Neuronal stem cell (in vitro differentiated cells): ENCODE data around the gene ZBTB25.

Experiments
- DNase-seq: peaks from one replicate; pipeline ENCODE4 v3.0.0-alpha.2; 2013; ENCODE audit warnings: low spot score
- H2AFZ ChIP-seq: one replicate; pipeline ENCODE4 v1.6.1; 2013; ENCODE audit warnings: mild to moderate bottlenecking, low read length, inconsistent platforms
- H2AK5ac ChIP-seq: 2 replicates; pipeline ENCODE4 v1.6.1; 2013; ENCODE audit warnings: low read depth, mild to moderate bottlenecking, inconsistent platforms, low read length, moderate library complexity, mixed read lengths
- H2BK120ac ChIP-seq: 2 replicates; pipeline ENCODE4 v1.6.1; 2013; ENCODE audit warnings: low read depth, mild to moderate bottlenecking, inconsistent platforms, low read length, moderate library complexity, mixed read lengths
- H2BK12ac ChIP-seq: one replicate; pipeline ENCODE4 v1.6.1; 2013; ENCODE audit warnings: low read length, inconsistent platforms
- H2BK15ac ChIP-seq: 2 replicates; pipeline ENCODE4 v1.6.1; 2013; ENCODE audit warnings: mild to moderate bottlenecking, low read length, inconsistent platforms, mixed read lengths
- H2BK5ac ChIP-seq: one replicate; pipeline ENCODE4 v1.6.1; 2013; ENCODE audit warnings: inconsistent platforms, mild to moderate bottlenecking, low read length, moderate library complexity
- H3K14ac ChIP-seq: one replicate; pipeline ENCODE4 v1.6.1; 2013; ENCODE audit warnings: low read length, inconsistent platforms
- H3K18ac ChIP-seq: 2 replicates; pipeline ENCODE4 v1.6.1; 2013; ENCODE audit warnings: low read length, inconsistent platforms
- H3K23ac ChIP-seq: 2 replicates; pipeline ENCODE4 v1.6.1; 2013; ENCODE audit warnings: low read depth, mild to moderate bottlenecking, mixed read lengths, low read length, inconsistent platforms; ENCODE audit not compliant: poor library complexity
- H3K27ac ChIP-seq: replicated peaks from 3 replicates; pipeline ENCODE4 v1.5.1; 2013; ENCODE audit warnings: low read length, inconsistent platforms
- H3K27me3 ChIP-seq, 3 experiments: 2 replicates each; pipeline ENCODE4 v1.6.1; 2013; ENCODE audit warnings: low read length in 3 of 3, mild to moderate bottlenecking in 2 of 3, inconsistent platforms in 1 of 3, low read depth in 1 of 3, mixed read lengths in 1 of 3, moderate library complexity in 1 of 3; ENCODE audit not compliant: control insufficient read depth in 3 of 3, insufficient read depth in 3 of 3
- H3K36me3 ChIP-seq, 2 donors: replicated peaks in 1 of 2; 2 replicates each; pipeline ENCODE4 v1.6.1; 2013; ENCODE audit warnings: low read length in 2 of 2; ENCODE audit not compliant: control insufficient read depth in 2 of 2, insufficient read depth in 2 of 2
- H3K4ac ChIP-seq: 2 replicates; pipeline ENCODE4 v1.6.1; 2013; ENCODE audit warnings: inconsistent platforms, mild to moderate bottlenecking, low read length, moderate library complexity
- H3K4me1 ChIP-seq, 2 donors: 1 replicate in 1 of 2; 2 replicates in 1 of 2; pipeline ENCODE4 v1.6.1; 2013; ENCODE audit warnings: low read length in 2 of 2, low read depth in 1 of 2; ENCODE audit not compliant: control insufficient read depth in 2 of 2, insufficient read depth in 1 of 2
- H3K4me2 ChIP-seq: one replicate; pipeline ENCODE4 v1.6.1; 2013; ENCODE audit warnings: mild to moderate bottlenecking, low read length, inconsistent platforms; ENCODE audit not compliant: insufficient read depth, poor library complexity, severe bottlenecking
- H3K4me3 ChIP-seq, 2 donors: 2 replicates each; pipeline ENCODE4 v1.5.1; 2013; ENCODE audit warnings: low read length in 2 of 2, mild to moderate bottlenecking in 2 of 2, inconsistent platforms in 1 of 2, moderate library complexity in 1 of 2
- H3K79me1 ChIP-seq: one replicate; pipeline ENCODE4 v1.6.1; 2013; ENCODE audit warnings: low read depth, mild to moderate bottlenecking, inconsistent platforms, low read length, moderate library complexity
- H3K9ac ChIP-seq: one replicate; pipeline ENCODE4 v1.6.1; 2013; ENCODE audit warnings: mild to moderate bottlenecking, low read depth, low read length, inconsistent platforms; ENCODE audit not compliant: poor library complexity
- H3K9me3 ChIP-seq, 2 donors: replicated peaks in 1 of 2; 2 replicates each; pipeline versions ENCODE3 to v1.6.1; 2013; ENCODE audit warnings: low read length in 2 of 2, mild to moderate bottlenecking in 2 of 2, inconsistent platforms in 1 of 2, low read depth in 1 of 2, mixed read lengths in 1 of 2, moderate library complexity in 1 of 2; ENCODE audit not compliant: control insufficient read depth in 2 of 2, insufficient read depth in 1 of 2
- H4K8ac ChIP-seq: one replicate; pipeline ENCODE4 v1.6.1; 2013; ENCODE audit warnings: low read depth, mild to moderate bottlenecking, inconsistent platforms, low read length, moderate library complexity
- H4K91ac ChIP-seq: one replicate; pipeline ENCODE4 v1.6.1; 2013; ENCODE audit warnings: low read length, low read depth, mild to moderate bottlenecking, inconsistent platforms; ENCODE audit not compliant: poor library complexity
- WGBS, 2 donors: extraction: QIAGEN DNeasy Blood & Tissue Kit; methylation state at CpG; one replicate each; pipeline ENCODE4 v1.1.7; 2013; ENCODE audit warnings: missing lambda C conversion rate in 2 of 2, mixed read lengths in 1 of 2; ENCODE audit not compliant: insufficient read length in 2 of 2, insufficient replicate concordance in 1 of 2; ENCODE audit errors: extremely low coverage in 2 of 2; 5-methylcytosine and 5-hydroxymethylcytosine counted together

Gene ZBTB25

DNA sequence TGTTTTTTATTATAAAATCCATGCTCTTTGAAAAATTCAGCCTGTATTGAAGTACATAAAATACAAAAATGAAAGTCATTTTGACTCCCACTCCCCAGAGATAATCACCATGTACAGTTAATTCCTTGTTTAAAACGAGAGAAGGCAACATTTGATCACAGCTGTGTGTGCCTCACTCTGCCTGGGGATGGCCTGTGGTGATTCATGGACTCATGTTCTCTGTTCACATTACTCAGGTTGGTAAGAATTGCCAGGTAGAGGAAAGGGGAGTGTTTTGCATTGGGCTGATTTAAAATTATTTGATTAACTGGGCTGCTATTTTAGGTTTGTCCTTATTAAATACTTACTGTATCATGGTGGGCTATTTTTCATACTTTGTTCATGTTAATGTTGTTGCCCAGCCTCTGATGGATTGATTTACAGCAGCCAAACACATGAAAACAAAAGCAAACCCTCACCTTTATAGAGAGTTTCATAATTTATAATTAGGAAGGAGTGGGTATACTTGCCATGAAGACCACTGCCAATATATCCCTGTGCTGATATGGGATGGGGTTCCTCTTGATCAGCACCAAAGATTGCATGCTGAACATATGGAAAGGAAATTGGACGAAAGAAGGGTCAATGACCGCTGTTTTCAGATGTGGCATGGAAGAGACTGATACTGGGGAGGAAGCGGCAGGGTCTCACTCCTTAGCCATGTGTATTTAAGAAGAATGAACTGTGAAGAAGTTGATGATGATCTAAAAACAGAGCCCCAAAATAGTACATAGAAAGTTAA, 3.9 kb upstream of the ZBTB25 start:
- Histone ChIP-seq H3K27ac (no peak overlapping the region), H3K9ac (no peak overlapping the region)

DNA sequence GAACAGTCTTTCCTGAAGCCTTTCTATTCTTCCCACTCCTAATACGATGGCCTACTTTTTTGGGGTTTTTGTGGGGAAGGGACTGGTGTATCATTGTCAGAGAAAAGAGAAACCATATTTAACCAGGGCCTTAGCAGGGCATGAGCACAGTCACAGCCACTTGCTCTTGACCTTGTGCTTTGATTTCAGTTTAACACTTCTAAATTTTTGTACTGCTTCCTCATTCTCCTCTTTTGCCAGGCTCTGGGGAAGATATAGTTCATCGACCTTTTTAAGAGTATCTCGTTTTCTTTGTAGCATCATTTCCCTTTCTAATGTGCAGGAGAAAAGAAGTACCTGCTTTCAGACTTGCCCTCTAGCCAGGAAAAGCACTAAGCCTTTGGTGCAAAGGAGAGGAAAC, 3.1 kb upstream of the ZBTB25 start:
- no peak overlapping the region for H2BK12ac ChIP-seq
- H2AK5ac ChIP-seq, result no peak overlapping the region
- no peaks in the 10 kb centered on the region for H3K9me3 ChIP-seq
- no peak overlapping the region for H2AFZ ChIP-seq
- no peak overlapping the region for H3K18ac ChIP-seq
- no peak overlapping the region for H3K14ac ChIP-seq
- no peak overlapping the region for H3K4me2 ChIP-seq
- no peaks in the 10 kb centered on the region for H3K27me3 ChIP-seq
- H3K27ac ChIP-seq, result no peak overlapping the region
- no peak overlapping the region for H2BK5ac ChIP-seq
- no peak overlapping the region for H2BK120ac ChIP-seq
- peaks cover 9 to 20% of the 10 kb centered on the region in 2 donors for H3K4me1 ChIP-seq
- no peak overlapping the region for H4K91ac ChIP-seq
- no peak overlapping the region for H4K8ac ChIP-seq
- H3K36me3 ChIP-seq, result peaks cover 0 to 8% of the 10 kb centered on the region in 2 donors
- no peak overlapping the region for H3K9ac ChIP-seq
- H3K79me1 ChIP-seq, result no peaks in the 10 kb centered on the region
- no peak overlapping the region for H2BK15ac ChIP-seq
- no CpG with 5 or more reads among the region's 3 CpGs for WGBS, 2 donors
- no peak overlapping the region for H3K4me3 ChIP-seq
- H3K4ac ChIP-seq, result no peak overlapping the region
- no peak overlapping the region for H3K23ac ChIP-seq
- DNase-seq, result no peak

More for the DNA sequence above, 3.9 kb upstream of the ZBTB25 start:
- no peak overlapping the region for H3K4me2 ChIP-seq
- no peaks in the 10 kb centered on the region for H3K9me3 ChIP-seq
- H3K23ac ChIP-seq, result no peak overlapping the region
- H2BK15ac ChIP-seq, result no peak overlapping the region
- no peak overlapping the region for H4K8ac ChIP-seq
- peaks cover 2% of the 10 kb centered on the region for H3K79me1 ChIP-seq
- H4K91ac ChIP-seq, result no peak overlapping the region
- no peak overlapping the region for H3K18ac ChIP-seq
- no peaks in the 10 kb centered on the region for H3K27me3 ChIP-seq
- no peak overlapping the region for H2BK5ac ChIP-seq
- no peak overlapping the region for H2BK120ac ChIP-seq
- H3K4me3 ChIP-seq, result no peak overlapping the region
- peaks cover 4 to 12% of the 10 kb centered on the region in 2 donors for H3K4me1 ChIP-seq
- H2AFZ ChIP-seq, result no peak overlapping the region
- DNase-seq, result no peak
- no peak overlapping the region for H3K14ac ChIP-seq
- H2BK12ac ChIP-seq, result no peak overlapping the region
- H3K36me3 ChIP-seq, result peaks cover 0 to 10% of the 10 kb centered on the region in 2 donors
- no peak overlapping the region for H2AK5ac ChIP-seq
- no CpG with 5 or more reads among the region's 4 CpGs for WGBS, 2 donors
- no peak overlapping the region for H3K4ac ChIP-seq

DNA sequence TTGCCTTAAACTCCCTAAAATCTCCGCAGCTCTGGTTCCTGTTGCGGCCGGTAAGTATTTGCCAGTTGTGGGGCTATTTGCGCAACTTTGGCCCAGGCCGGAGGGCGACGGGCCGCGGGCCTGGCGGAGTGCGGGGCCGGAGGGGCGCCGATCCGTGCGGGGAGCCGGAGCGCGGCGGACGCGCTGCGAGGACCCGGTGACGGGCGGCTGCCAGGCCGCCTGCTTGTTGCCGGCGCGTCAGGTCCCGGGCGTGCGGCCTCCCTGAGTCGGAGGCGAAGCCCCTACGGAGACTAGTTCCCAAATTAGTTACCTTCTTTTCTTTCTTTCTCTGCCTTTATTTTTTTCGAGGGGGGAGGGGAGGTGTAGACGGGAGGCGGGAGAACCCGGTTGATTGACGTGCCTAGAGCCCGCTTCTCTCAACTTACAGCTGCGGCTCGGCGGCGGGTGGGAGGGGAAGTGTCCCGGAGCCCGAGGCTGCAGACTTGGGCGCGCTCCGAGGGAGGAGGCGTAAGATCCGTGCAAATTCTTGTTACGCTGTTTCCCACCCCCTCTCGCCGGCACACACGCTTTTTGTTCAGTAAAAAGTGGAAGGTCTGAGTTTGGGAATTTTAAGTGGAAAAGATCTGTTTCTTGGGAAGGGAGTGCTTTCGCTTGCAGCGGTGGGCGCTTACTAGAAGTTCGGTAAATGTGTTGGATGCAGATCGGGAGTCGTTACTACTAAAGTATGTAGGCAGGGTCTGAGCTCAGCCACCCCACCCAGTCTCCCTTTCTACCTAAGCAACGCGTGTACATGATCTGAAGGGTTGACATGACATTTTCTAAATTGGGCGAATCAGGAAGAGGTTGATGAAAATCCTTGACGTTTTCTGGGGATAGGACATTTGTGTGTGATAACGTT, 1.5 kb upstream of the ZBTB25 start:
- Histone ChIP-seq H3K79me1 (no peaks in the 10 kb centered on the region), H2AK5ac (peak overlapping the region; percentile 43), H2BK120ac (peak overlapping the region; percentile 93), H3K9me3 (no peaks in the 10 kb centered on the region), H2BK15ac (peak overlapping the region; percentile 52), H2BK12ac (peak overlapping the region; percentile 30), H2BK5ac (peak overlapping the region; percentile 100), H4K91ac (no peak overlapping the region), H3K27ac (peak overlapping the region; percentile 99), H3K23ac (peak overlapping the region; percentile 99), H3K4me3 (peak overlapping the region; percentile 96 to 98), H3K14ac (peak overlapping the region; percentile 58), H3K4me1 (peaks cover 9 to 23% of the 10 kb centered on the region in 2 donors), H3K36me3 (peaks cover 0 to 2% of the 10 kb centered on the region in 2 donors), H3K4ac (peak overlapping the region; percentile 97), H3K18ac (peak overlapping the region; percentile 100), H2AFZ (peak overlapping the region; percentile 98), H3K27me3 (no peaks in the 10 kb centered on the region), H3K9ac (peak overlapping the region; percentile 93), H4K8ac (no peak overlapping the region), H3K4me2 (peak overlapping the region; percentile 90)
- no CpG with 5 or more reads among the region's 68 CpGs for WGBS, 2 donors
- DNase-seq, result peak; percentile 81
